Lower leg skin (tissue), 3 donors: ENCODE measurements around the gene PHF12.
"Not testable (repeated sequence)": the region's sequence is repeated elsewhere in the genome, so short reads cannot be mapped to it uniquely, and the experiment has no call there.

Experiments
- CTCF ChIP-seq, 3 donors: fragments of 450-650 bp; IDR thresholded peaks; one replicate each; pipeline ENCODE4 v1.5.1; 2016; ENCODE audit warnings: antibody characterized with exemption in 3 of 3, mild to moderate bottlenecking in 3 of 3, moderate library complexity in 2 of 3
- POLR2A ChIP-seq, 2 donors: fragments of 450-650 bp; IDR thresholded peaks; one replicate each; pipeline ENCODE4 v1.6.1; 2016 to 2017; ENCODE audit warnings: antibody characterized with exemption in 2 of 2, mild to moderate bottlenecking in 1 of 2, moderate library complexity in 1 of 2

GRCh38 chr17:28934508-28934907 is 16.8 kb downstream of the PHF12 start:
- TF ChIP-seq CTCF, POLR2A (IDR thresholded peaks at IDR 0.05): not testable (repeated sequence)
